NOMO-1 treated with dmso at 0.1 percent for 144 hours (cell line): ENCODE results near the gene ASB1.
"Not testable (repeated sequence)": the region's sequence is repeated elsewhere in the genome, so short reads cannot be mapped to it uniquely, and the experiment has no call there.

Experiments
- DNase-seq: peaks from one replicate; lab custom pipeline; 2025; ENCODE audit not compliant: unreplicated experiment; lab: John Stamatoyannopoulos, UW

Gene ASB1

GRCh38 chr2:238403632-238404405, 22.9 kb upstream of the ASB1 start:
- DNase-seq: no peak

DNA sequence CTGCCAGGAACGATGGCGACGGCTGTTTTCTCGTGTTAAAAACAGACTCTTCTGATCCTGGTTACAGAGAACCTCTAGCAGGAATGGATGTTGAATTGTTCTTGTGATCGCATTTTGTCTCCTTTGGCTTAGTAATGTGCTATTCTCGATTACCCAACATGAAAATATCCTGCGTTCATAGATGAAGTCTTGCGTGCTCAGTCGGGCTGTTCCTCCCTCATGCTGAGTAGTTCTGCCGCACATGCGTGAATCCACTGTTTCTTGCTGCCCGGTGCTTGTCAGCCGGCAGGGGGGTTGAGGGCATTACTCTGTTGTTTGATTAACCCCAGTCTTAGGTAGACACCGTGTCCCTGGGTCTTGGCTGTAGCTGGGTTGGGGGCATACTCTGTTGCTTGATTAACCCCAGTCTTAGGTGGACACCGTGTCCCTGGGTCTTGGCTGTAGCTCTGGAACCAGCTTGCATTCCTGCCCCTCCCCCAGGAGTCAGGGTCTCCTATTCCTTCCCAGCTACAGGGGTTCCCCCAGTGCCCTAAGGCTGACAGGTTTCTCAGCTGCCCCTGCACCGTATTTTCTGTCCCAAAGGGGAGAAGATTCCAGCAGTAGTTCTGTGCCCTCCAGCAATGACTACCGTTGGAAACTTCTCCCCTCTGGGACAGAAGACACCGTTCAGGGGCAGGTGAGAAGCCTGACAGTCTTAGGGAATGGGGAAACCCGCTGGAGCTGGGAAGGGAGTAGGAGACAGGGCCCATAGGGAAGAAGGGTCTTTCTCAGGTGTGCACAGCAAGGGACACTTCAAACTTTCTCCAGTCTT, 22.1 kb upstream of the ASB1 start:
- DNase-seq: no peak

DNA sequence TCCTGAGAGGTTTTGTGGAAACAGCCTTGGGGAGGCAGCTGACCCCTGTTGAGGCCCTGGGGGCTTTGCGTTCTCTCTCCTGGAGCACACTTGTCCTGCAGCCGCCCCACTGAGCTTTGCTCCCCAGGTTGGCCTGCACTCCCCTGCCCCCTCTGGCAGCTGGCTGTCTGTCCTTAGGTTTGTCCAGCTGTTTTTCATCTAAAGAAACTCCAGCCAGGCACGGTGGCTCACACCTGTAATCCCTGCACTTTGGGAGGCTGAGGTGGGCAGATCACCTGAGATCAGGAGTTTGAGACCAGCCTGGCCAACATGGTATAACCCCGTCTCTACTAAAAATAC, 21.5 kb upstream of the ASB1 start:
- not testable (repeated sequence) for DNase-seq

DNA sequence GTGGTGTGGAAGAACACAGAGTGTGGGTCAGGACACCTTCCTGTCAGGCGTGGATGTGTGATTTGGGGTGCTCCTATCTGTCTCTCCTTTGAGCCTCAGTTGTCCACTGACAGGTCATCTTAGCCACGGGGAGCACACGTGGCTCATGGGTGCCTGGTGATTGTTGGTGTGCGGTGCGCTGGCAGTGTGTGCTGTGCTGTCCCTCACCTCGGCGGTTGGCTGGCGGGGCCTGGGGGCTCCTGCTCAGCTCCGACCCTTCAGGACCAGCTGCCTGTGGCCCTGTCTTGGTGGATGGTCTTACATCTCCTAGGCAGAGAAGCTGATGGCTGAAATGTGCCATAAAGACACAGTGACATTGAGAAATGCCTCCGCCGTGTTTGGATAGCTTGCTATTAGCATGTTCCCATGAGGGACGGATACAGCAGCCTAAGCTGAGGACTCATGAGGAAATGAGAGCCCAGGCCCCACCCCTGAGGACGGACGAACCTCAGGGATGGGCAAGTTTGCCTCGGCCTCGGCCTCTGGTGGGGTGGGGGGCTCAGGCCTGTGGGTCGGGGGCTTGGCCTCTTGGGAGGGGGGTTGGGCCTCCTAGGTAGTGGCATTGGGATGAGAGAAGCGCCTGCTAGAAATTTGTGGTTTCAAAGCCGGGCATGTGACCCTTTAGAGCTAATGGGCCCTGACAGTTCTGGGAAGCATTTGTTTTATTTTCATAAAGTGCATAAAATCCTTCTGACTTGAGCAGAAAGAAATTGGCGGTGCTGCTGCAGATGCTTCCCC, 20.3 kb upstream of the ASB1 start:
- no peak for DNase-seq

- DNase-seq: no peak
These were observed 19.8 kb upstream of the ASB1 start for GRCh38 chr2:238406998-238407285.

DNA sequence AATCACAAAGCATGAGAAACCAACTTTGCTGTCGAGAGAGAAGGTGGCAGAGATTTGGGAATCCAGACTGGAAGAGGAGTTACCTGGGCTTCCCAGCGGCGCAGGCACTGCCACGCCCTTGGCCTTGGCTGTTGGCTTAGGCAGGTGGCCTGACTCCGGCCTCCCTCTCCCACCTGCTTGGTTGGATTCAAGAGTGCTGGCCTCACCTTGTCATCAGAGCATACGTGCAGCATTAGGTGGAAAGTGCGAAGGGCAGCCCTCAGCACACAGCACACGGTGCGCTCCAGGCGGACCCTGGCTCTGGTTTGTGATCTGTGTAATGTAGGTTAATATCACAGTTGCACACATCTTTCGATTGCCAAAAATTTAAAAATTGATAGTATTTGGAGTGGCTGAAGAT, 19.2 kb upstream of the ASB1 start:
- no peak for DNase-seq

DNA sequence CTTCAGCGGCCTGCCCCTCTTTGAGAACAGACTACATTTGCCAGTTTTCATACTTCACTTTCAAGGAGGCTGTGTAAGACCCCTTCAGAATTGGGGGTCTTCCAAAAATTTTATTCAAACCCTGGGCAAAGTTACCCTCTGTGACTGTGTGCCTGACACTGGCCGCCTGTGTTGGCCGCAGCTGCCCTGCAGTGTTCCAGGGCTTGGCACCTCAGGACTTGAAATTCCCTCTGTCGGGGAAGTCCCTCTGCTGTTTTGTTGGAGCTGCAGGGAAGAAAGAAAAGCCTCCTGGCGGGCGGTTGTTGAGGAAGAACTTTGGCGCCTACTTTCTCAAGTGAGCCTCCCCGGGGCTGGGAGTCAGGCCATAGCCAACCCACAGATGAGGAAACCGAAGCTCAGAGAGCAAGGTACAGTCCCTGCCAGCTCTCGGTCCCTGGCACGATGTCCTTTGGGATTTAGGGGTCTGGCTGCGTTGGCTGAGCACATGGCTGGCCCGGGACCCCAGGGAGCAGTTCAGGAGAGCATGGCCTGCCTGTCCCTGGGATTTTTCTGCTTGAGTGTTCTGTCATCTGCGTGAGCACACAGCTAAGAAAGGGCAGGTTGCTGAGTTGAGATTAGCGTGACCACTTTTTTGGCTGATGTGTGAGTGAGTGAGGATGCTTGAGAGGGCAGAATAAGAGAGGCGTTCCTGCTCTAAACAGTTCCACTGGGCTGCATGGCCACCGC, 17.9 kb upstream of the ASB1 start:
- DNase-seq: no peak

GRCh38 chr2:238409341-238410199, 17.2 kb upstream of the ASB1 start:
- no peak for DNase-seq

GRCh38 chr2:238412067-238412767, 14.5 kb upstream of the ASB1 start:
- no peak for DNase-seq

DNA sequence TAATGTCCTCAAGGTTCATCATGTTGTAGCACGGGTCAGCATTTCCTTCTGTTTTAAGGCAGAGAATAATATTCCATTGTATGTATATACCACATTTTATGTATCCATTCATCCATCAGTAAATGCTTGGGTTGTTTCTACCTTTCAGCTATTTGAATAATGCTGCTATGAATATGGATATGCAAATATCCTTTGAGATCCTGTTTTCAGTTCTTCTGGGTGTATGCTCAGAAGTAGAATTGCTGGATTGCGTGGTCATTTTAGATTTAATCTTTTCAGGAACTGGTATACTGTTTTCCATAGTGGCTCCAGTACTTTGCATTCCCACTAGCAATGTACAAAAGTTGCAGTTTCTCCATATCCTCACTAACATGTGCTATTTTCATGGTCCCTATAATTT, 13.4 kb upstream of the ASB1 start:
- no peak for DNase-seq

GRCh38 chr2:238415036-238415764, 11.5 kb upstream of the ASB1 start:
- DNase-seq: no peak

- no peak for DNase-seq
These were observed 10.8 kb upstream of the ASB1 start for GRCh38 chr2:238415893-238416292.

DNA sequence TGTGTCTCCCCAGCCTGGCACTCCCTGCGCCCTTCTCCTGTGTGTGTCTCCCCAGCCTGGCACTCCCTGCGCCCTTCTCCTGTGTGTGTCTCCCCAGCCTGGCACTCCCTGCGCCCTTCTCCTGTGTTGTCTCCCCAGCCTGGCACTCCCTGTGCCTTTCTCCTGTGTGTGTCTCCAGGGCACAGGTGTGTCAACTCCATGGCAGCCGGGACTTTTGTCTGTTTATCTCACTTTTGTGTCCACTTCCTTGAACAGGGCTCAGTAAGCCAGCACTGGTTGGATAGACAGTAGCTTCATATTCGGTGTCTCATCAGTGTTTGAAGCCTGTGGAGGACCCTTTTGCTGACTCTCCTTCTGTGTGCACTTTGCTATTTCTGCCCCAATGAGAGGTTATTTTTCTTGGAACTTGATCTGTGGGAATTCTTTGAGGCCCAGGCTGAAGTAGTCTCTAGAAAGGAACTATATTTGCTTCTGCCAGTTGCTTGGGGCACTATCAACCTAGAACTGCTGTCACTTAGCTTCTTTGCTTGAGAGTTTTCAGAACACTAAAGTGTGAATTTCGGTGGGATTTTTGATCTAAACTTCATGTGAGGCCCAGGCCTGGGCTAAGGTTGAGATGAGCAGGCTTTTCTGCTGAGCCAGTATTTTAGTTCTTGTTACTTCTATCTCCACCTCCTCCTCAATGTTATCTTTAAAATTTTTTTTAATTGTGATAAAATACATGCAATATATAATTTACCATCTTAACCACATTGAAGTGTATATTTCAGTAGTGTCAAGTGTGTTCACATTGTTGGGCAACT, 8.3 kb upstream of the ASB1 start:
- no peak for DNase-seq

DNA sequence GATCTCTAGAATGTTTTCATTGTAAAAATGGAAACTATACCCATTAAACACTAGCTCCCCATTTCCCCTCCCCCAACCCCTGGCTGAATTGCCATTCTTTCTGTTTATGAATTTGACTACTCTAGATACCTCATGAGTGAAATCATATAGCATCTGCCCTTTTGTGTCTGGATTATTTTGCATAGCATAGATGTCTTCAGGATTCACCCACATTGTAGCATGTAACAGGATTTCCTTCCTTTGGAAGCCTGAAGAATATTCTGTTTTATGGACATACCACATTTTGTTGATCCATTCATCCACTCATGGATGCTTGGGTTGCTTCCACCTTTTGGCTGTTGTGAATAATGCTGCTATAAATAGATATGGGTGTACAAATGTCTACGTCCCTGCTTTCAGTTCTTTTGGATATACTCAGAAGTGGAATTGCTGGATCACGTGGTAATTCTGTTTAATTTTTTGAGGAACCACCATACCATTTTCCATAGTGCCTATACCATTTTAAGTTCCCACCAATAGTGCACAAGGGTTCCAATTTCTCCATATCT, 7.7 kb upstream of the ASB1 start:
- DNase-seq: no peak

- DNase-seq: no peak
These were observed 6.3 kb upstream of the ASB1 start for GRCh38 chr2:238420442-238420841.

- DNase-seq: no peak
These were observed 5.6 kb upstream of the ASB1 start for GRCh38 chr2:238420878-238421694.

GRCh38 chr2:238421695-238422035, 5.1 kb upstream of the ASB1 start:
- DNase-seq: no peak
